K562 (cell line): ENCODE results near the gene CTCF. TPM values are rescaled to one million over a fixed set of nuclear protein-coding genes. Genes with fewer than 3 reads are reported as not detected.

Experiments used
- ARID4B ChIP-seq: sonication (generic); formaldehyde crosslinking; IDR thresholded peaks from 2 replicates; pipeline ENCODE4 v1.8.0; 2022; ENCODE audit warnings: mild to moderate bottlenecking, missing genetic modification reagents
- CTCF ChIP-seq, 3 experiments: IDR thresholded peaks in 2 of 3; conservative IDR thresholded peaks in 1 of 3; 2 replicates each; pipeline ENCODE4 v1.5.1; 2011 to 2012; ENCODE audit warnings: low read length in 3 of 3, mild to moderate bottlenecking in 3 of 3, control low read depth in 2 of 3, improper control_type of control experiment in 1 of 3, inconsistent platforms in 1 of 3, low read depth in 1 of 3, mixed read lengths in 1 of 3, moderate library complexity in 1 of 3; ENCODE audit not compliant: insufficient read depth in 2 of 3
- E2F3 ChIP-seq: fragments of 250-450 bp; sonication (Bioruptor Pico); IDR thresholded peaks from 2 replicates; pipeline ENCODE4 v1.4.0; 2020; ENCODE audit warnings: mild to moderate bottlenecking
- FOS ChIP-seq: IDR thresholded peaks from 3 replicates; pipeline ENCODE4 v1.6.1; 2011; ENCODE audit not compliant: insufficient read length; ENCODE audit errors: extremely low read depth
- FOXM1 ChIP-seq, 2 experiments: fragments of 450-650 bp in 1 of 2; sonication (generic) in 1 of 2; formaldehyde crosslinking in 1 of 2; IDR thresholded peaks; 2 replicates each; pipeline versions ENCODE4 v1.6.1 to v1.9.0; 2017 to 2022; ENCODE audit warnings: low read depth in 2 of 2, mild to moderate bottlenecking in 2 of 2, missing genetic modification reagents in 1 of 2, moderate library complexity in 1 of 2
- MAX ChIP-seq: sonication (generic); formaldehyde crosslinking; IDR thresholded peaks from 2 replicates; pipeline ENCODE4 v1.9.0; 2022; ENCODE audit warnings: mild to moderate bottlenecking, missing genetic modification reagents
- SMC3 ChIP-seq: conservative IDR thresholded peaks from 2 replicates; pipeline ENCODE4 v1.6.1; 2011; ENCODE audit warnings: low read depth, low read length, improper control_type of control experiment; ENCODE audit not compliant: insufficient read depth
- ZNF134 ChIP-seq: fragments of 250-450 bp; sonication (Bioruptor Pico); conservative IDR thresholded peaks from 2 replicates; pipeline ENCODE4 v1.4.0; 2020
- ZNF143 ChIP-seq: sonication (generic); formaldehyde crosslinking; IDR thresholded peaks from 2 replicates; pipeline ENCODE4 v1.9.0; 2022; ENCODE audit warnings: mild to moderate bottlenecking, missing genetic modification reagents
- ZNF740 ChIP-seq, 3 experiments: fragments of 200-800 bp in 1 of 3; sonication (Bioruptor generic) in 1 of 3; sonication (generic) in 1 of 3; formaldehyde crosslinking in 1 of 3; IDR thresholded peaks; 2 replicates each; pipeline versions ENCODE4 v1.6.1 to v1.8.0; 2016 to 2022; ENCODE audit warnings: mild to moderate bottlenecking in 2 of 3, missing compliant biosample characterization in 2 of 3, missing genetic modification characterization in 2 of 3, missing genetic modification reagents in 1 of 3
- polyA plus RNA-seq, 8 experiments: library from polyadenylated mRNA; depleted of rRNA in 4 of 8; stranded (reverse) in 5 of 8; unstranded in 3 of 8; fragments of >200 nt; fragmentation: Nextera tagmentation in 2 of 8; fragmentation: Illumina TruSeq in 1 of 8; extraction: Ambion mirVana in 2 of 8; extraction: Trizol in 1 of 8; gene quantifications; 2 replicates each; pipeline versions ENCODE4 v1.2.1 to v1.2.3, GENCODE V29; 2011 to 2014; ENCODE audit warnings: inconsistent platforms in 1 of 8, missing spikeins in 1 of 8
- total RNA-seq, 7 experiments: library from RNA; depleted of rRNA in 6 of 7; stranded (reverse); fragments of >200 nt in 6 of 7; fragmentation: Illumina TruSeq in 2 of 7; extraction: Trizol in 2 of 7; gene quantifications; 2 replicates each; pipeline versions ENCODE4 v1.2.1 to v1.2.3, GENCODE V29; 2011 to 2021; ENCODE audit warnings: low replicate concordance in 1 of 7
- TF ChIP-seq, protein P1 (sequence below): fragments of 450-650 bp; IDR thresholded peaks from 2 replicates; pipeline ENCODE4 v1.6.1; 2018; ENCODE audit not compliant: partially characterized antibody

CTCF gene
- total and polyA plus RNA-seq, 9 of the 15 experiments (the other 6 are each of a cell fraction or from before 2014, with no cell fraction given): 7.8 to 49.2 (median 33.9) TPM

DNA sequence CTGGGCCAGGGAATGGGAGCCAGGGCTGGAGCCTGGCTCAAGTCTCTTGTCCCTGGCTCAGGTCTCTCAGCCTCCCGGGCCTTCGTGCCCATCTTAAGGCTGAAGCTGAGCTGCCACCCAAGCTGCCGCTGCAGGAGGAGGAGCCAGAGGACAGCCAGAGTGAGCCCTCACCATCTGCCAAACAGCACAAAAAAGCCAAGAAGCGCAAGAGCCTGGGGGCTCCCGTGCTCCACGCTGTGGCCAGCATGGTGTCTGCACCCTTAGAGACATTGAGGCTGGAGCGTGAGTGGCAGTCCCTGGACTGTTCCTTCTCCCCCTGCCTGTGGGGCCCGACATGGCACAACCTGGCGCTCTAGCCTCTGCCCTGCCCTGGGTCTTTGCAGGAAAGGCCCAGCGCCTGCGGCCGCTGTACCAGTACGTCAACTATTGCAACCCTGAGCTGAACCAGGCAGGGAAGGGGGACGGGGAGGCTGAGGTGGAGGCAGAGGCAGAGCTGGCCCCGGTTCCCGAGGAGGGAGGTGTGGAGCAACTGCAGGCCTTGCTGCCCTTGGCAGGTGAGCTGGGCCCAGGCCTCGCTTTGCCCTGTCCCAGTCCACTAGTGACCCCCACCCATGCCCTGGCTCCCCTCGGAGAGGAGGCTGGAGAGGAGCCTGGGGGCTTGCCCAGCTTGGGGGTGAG is 105.6 kb downstream of the CTCF start (continued):
- peak; percentile 23; the same call in 1 of the 2 replicates for TF ChIP-seq ARID4B
- peak; percentile 75 for TF ChIP-seq MAX
- no peak for TF ChIP-seq FOS
- TF ChIP-seq SMC3: peak; percentile 97
- TF ChIP-seq, protein P1, sequence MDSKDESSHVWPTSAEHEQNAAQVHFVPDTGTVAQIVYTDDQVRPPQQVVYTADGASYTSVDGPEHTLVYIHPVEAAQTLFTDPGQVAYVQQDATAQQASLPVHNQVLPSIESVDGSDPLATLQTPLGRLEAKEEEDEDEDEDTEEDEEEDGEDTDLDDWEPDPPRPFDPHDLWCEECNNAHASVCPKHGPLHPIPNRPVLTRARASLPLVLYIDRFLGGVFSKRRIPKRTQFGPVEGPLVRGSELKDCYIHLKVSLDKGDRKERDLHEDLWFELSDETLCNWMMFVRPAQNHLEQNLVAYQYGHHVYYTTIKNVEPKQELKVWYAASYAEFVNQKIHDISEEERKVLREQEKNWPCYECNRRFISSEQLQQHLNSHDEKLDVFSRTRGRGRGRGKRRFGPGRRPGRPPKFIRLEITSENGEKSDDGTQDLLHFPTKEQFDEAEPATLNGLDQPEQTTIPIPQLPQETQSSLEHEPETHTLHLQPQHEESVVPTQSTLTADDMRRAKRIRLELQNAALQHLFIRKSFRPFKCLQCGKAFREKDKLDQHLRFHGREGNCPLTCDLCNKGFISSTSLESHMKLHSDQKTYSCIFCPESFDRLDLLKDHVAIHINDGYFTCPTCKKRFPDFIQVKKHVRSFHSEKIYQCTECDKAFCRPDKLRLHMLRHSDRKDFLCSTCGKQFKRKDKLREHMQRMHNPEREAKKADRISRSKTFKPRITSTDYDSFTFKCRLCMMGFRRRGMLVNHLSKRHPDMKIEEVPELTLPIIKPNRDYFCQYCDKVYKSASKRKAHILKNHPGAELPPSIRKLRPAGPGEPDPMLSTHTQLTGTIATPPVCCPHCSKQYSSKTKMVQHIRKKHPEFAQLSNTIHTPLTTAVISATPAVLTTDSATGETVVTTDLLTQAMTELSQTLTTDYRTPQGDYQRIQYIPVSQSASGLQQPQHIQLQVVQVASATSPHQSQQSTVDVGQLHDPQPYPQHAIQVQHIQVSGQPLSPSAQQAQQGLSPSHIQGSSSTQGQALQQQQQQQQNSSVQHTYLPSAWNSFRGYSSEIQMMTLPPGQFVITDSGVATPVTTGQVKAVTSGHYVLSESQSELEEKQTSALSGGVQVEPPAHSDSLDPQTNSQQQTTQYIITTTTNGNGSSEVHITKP: peak; percentile 70
- no peak for TF ChIP-seq ZNF134 (CRISPR knock-in tag)
- TF ChIP-seq E2F3: 0 out of 2 replicates have a peak, but pooled peaks have one; percentile 24
- TF ChIP-seq CTCF (IDR thresholded peaks at IDR 0.05 in 2 of 3, conservative IDR thresholded peaks at IDR 0.05 in 1 of 3; ENCODE audit: insufficient read depth in 2 of 3, low read depth in 1 of 3, low read length in 3 of 3): peak; percentile 93 to 99 (median 96)
- no peak for TF ChIP-seq FOXM1 (IDR thresholded peaks at IDR 0.05; ENCODE audit: low read depth)
- TF ChIP-seq FOXM1 (CRISPR knock-in tag; IDR thresholded peaks at IDR 0.05; ENCODE audit: low read depth): no peak
- TF ChIP-seq ZNF740 (CRISPR knock-in tag; IDR thresholded peaks at IDR 0.05): peak; percentile 21; the same call in 1 of the 2 replicates
- no peak for TF ChIP-seq ZNF740 (tag; IDR thresholded peaks at IDR 0.05)
- peak; percentile 52; the same call in 1 of the 2 replicates for TF ChIP-seq ZNF143 (CRISPR knock-in tag)
